ENCODE results near the gene TBL1XR1. TPM values are rescaled to one million over a fixed set of nuclear protein-coding genes. Genes with fewer than 3 reads are reported as not detected.

TBL1XR1 gene
- total RNA-seq, 1 experiment from 2014 or later, result 175 TPM

- Histone ChIP-seq H4K20me1 (ENCODE audit: control insufficient read depth, insufficient read depth, insufficient read length) (no peaks in the 10 kb centered on the region), H3K79me1 (ENCODE audit: insufficient read depth, low read depth, low read length, poor library complexity, severe bottlenecking) (peaks cover 8% of the 10 kb centered on the region), H2BK15ac (ENCODE audit: low read depth, low read length) (no peak overlapping the region)
Measured at GRCh38 chr3:177126015-177126773, 71.1 kb downstream of the TBL1XR1 start.

More at GRCh38 chr3:177126015-177126773, 71.1 kb downstream of the TBL1XR1 start:
- H3K79me2 ChIP-seq (ENCODE audit: insufficient read depth, low read length), result peaks cover 53% of the 10 kb centered on the region
- H2AFZ ChIP-seq (ENCODE audit: low read length), result no peak overlapping the region
- H3K36me3 Mint-ChIP-seq (ENCODE audit: insufficient read depth in 1 of 3, low read depth in 3 of 3), result peaks cover 0 to 3% (median 0%) of the 10 kb centered on the region in 3 experiments; a peak in 2 of 7 replicates
- no CpG with 5 or more reads among the region's 3 CpGs for WGBS (ENCODE audit: extremely low coverage, insufficient read length, low lambda C conversion rate)
- no peaks in the 10 kb centered on the region for H3K9me3 Mint-ChIP-seq
- H4K91ac ChIP-seq (ENCODE audit: insufficient read length, low read depth, low read length), result no peak overlapping the region
- no peak overlapping the region for H2BK5ac ChIP-seq (ENCODE audit: insufficient read length, low read length)
- H3K9me3 ChIP-seq (ENCODE audit: control insufficient read depth, low read depth, low read length), result no peaks in the 10 kb centered on the region
- H2AK5ac ChIP-seq (ENCODE audit: insufficient read length, low read length), result no peak overlapping the region
- H4K8ac ChIP-seq (replicated peaks; ENCODE audit: insufficient read length, low read depth, low read length), result no peak overlapping the region
- DNase-seq, result no peak
- no peak overlapping the region for H3K18ac ChIP-seq (ENCODE audit: insufficient read length, low read depth, low read length)
- H3K4me2 ChIP-seq (ENCODE audit: insufficient read depth, insufficient read length, low read length), result no peak overlapping the region
- H3K9ac ChIP-seq (ENCODE audit: extremely low read depth, insufficient read length, low read length), result no peak overlapping the region
- peaks cover 60 to 66% of the 10 kb centered on the region in 2 experiments for H3K4me1 Mint-ChIP-seq
- H4K5ac ChIP-seq (ENCODE audit: insufficient read length, low read depth, low read length), result no peak overlapping the region
- no peaks in the 10 kb centered on the region for H3K27me3 ChIP-seq (ENCODE audit: insufficient read depth, low read length)
- H3K4ac ChIP-seq (ENCODE audit: low read depth, low read length), result no peak overlapping the region
- H3K14ac ChIP-seq (ENCODE audit: insufficient read depth, low read length), result no peak overlapping the region
- no peak overlapping the region for H2BK12ac ChIP-seq (ENCODE audit: insufficient read length, low read depth, low read length)
- H3K4me1 ChIP-seq (ENCODE audit: insufficient read depth, low read length), result no peaks in the 10 kb centered on the region; the same call in 1 of the 2 replicates
- no peak overlapping the region for H3T11ph ChIP-seq (ENCODE audit: low read length)
- H3K27ac Mint-ChIP-seq, result no peak overlapping the region
- no peaks in the 10 kb centered on the region for H3K23me2 ChIP-seq (ENCODE audit: insufficient read length, low read depth, low read length, poor library complexity, severe bottlenecking)
- H2BK20ac ChIP-seq (ENCODE audit: low read depth, low read length, poor library complexity, severe bottlenecking), result no peak overlapping the region
- no peak overlapping the region for H3K4me3 Mint-ChIP-seq
- no peak overlapping the region for H3K23ac ChIP-seq (ENCODE audit: insufficient read length, low read depth, low read length)
- H3K27me3 Mint-ChIP-seq (ENCODE audit: low read depth), result no peaks in the 10 kb centered on the region
- no peak overlapping the region for H3K56ac ChIP-seq (ENCODE audit: insufficient read length, low read depth, low read length)
- no peak for TF ChIP-seq CTCF (conservative IDR thresholded peaks at IDR 0.05)
- H3K27ac ChIP-seq (ENCODE audit: insufficient read length, low read depth, low read length), result no peak overlapping the region
- no peak overlapping the region for H2BK120ac ChIP-seq (ENCODE audit: low read depth, low read length, poor library complexity, severe bottlenecking)

Measured in H9 (cell line).